Tibial nerve (tissue), 4 donors: Measurements from ENCODE around the gene KIR2DL1. TPM values are rescaled to one million over a fixed set of nuclear protein-coding genes. Genes with fewer than 3 reads are reported as not detected.
"Not testable (repeated sequence)": the region's sequence is repeated elsewhere in the genome, so short reads cannot be mapped to it uniquely, and the experiment has no call there.

Experiments
- DNase-seq, 2 donors: peaks; one replicate each; pipeline ENCODE4 v3.0.0-alpha.2; 2019; ENCODE audit warnings: low spot score in 2 of 2
- H3K27ac ChIP-seq, 4 donors: fragments of 200-600 bp; sonication (generic) in 3 of 4; one replicate each; pipeline ENCODE4 v1.5.1; 2017 to 2019; ENCODE audit warnings: mild to moderate bottlenecking in 1 of 4
- H3K27me3 ChIP-seq, 2 donors: fragments of 200-600 bp; sonication (generic) in 1 of 2; one replicate each; pipeline versions ENCODE4 v1.5.1 to v1.6.0; 2017 to 2019
- H3K36me3 ChIP-seq, 3 donors: fragments of 200-600 bp; sonication (generic); one replicate each; pipeline ENCODE4 v1.5.1; 2018 to 2019
- H3K4me1 ChIP-seq, 4 donors: fragments of 200-600 bp; sonication (generic) in 3 of 4; one replicate each; pipeline ENCODE4 v1.5.1; 2017 to 2019
- H3K4me3 ChIP-seq, 4 donors: fragments of 200-600 bp; sonication (generic) in 3 of 4; one replicate each; pipeline ENCODE4 v1.5.1; 2017 to 2019; ENCODE audit warnings: mild to moderate bottlenecking in 1 of 4, moderate library complexity in 1 of 4
- H3K9me3 ChIP-seq, 4 donors: fragments of 200-600 bp; sonication (generic) in 3 of 4; one replicate each; pipeline ENCODE4 v1.5.1; 2017 to 2019
- CTCF ChIP-seq, 5 experiments: fragments of 200-600 bp in 3 of 5; fragments of 450-650 bp in 2 of 5; sonication (generic) in 3 of 5; IDR thresholded peaks; one replicate each; pipeline ENCODE4 v1.5.1; 2016 to 2019; ENCODE audit warnings: antibody characterized with exemption in 5 of 5, mild to moderate bottlenecking in 3 of 5, moderate library complexity in 2 of 5
- EP300 ChIP-seq, 2 donors: sonication (generic); formaldehyde crosslinking; IDR thresholded peaks; one replicate each; pipeline ENCODE4 v1.6.1; 2017; ENCODE audit warnings: antibody characterized with exemption in 2 of 2, mild to moderate bottlenecking in 1 of 2
- POLR2A ChIP-seq, 2 donors: fragments of 450-650 bp; IDR thresholded peaks; one replicate each; pipeline ENCODE4 v1.6.1; 2017; ENCODE audit warnings: antibody characterized with exemption in 2 of 2, mild to moderate bottlenecking in 2 of 2, moderate library complexity in 2 of 2
- WGBS, 2 donors: methylation state at CpG; one replicate each; pipeline ENCODE4 v1.1.5; 2018; 5-methylcytosine and 5-hydroxymethylcytosine counted together
- total RNA-seq, 4 donors: library from RNA; depleted of rRNA; stranded (reverse); fragments of >200 nt; gene quantifications; one replicate each; pipeline ENCODE4 v1.1.0, GENCODE V29; 2016

KIR2DL1 gene
- total RNA-seq, 4 donors from 2014 or later, result not detected

GRCh38 chr19:54729416-54730188, 40.0 kb upstream of the KIR2DL1 start:
- no peak overlapping the region for H3K4me3 ChIP-seq
- no peaks in the 10 kb centered on the region for H3K36me3 ChIP-seq
- TF ChIP-seq EP300 (IDR thresholded peaks at IDR 0.05) (no peak), POLR2A (IDR thresholded peaks at IDR 0.05) (no peak), CTCF (IDR thresholded peaks at IDR 0.05) (no peak)
- H3K4me1 ChIP-seq, result no peaks in the 10 kb centered on the region
- peaks cover 0 to 24% (median 0%) of the 10 kb centered on the region in 4 donors for H3K9me3 ChIP-seq
- H3K27ac ChIP-seq, result no peak overlapping the region
- no peaks in the 10 kb centered on the region for H3K27me3 ChIP-seq
- DNase-seq, result no peak
- WGBS, 2 donors, result 77 to 80% methylated on average over 11 to 15 of the region's 15 CpGs

GRCh38 chr19:54731191-54731590, 38.4 kb upstream of the KIR2DL1 start:
- Histone ChIP-seq H3K4me3 (no peak overlapping the region), H3K9me3 (peaks cover 0 to 19% (median 0%) of the 10 kb centered on the region in 4 donors), H3K36me3 (no peaks in the 10 kb centered on the region), H3K27ac (no peak overlapping the region), H3K27me3 (no peaks in the 10 kb centered on the region), H3K4me1 (no peaks in the 10 kb centered on the region)
- 58 to 60% methylated on average over 8 of the region's 8 CpGs for WGBS, 2 donors
- DNase-seq, result no peak
- no peak for TF ChIP-seq POLR2A (IDR thresholded peaks at IDR 0.05)
- TF ChIP-seq EP300 (IDR thresholded peaks at IDR 0.05), result no peak
- no peak for TF ChIP-seq CTCF (IDR thresholded peaks at IDR 0.05)

GRCh38 chr19:54738306-54738705, 31.3 kb upstream of the KIR2DL1 start, which contains the start of gene KIR2DL3:
KIR2DL3 (plus strand) TSS chr19:54738513; CDS start chr19:54738546, 33 bp downstream.
- 88 to 89% methylated on average over 16 of the region's 16 CpGs for WGBS, 2 donors
- not testable (repeated sequence) for H3K4me3 ChIP-seq, H3K9me3 ChIP-seq, H3K36me3 ChIP-seq, H3K27me3 ChIP-seq, DNase-seq, H3K27ac ChIP-seq, H3K4me1 ChIP-seq

GRCh38 chr19:54738715-54739114, 30.9 kb upstream of the KIR2DL1 start:
- H3K9me3 ChIP-seq, result no peaks in the 10 kb centered on the region
- no peak overlapping the region for H3K27ac ChIP-seq
- H3K27me3 ChIP-seq, result no peaks in the 10 kb centered on the region
- H3K4me3 ChIP-seq, result no peak overlapping the region
- no peaks in the 10 kb centered on the region for H3K4me1 ChIP-seq
- 59 to 75% methylated on average over 1 of the region's 1 CpG for WGBS, 2 donors
- DNase-seq, result no peak
- H3K36me3 ChIP-seq, result no peaks in the 10 kb centered on the region
- TF ChIP-seq EP300 (IDR thresholded peaks at IDR 0.05), result no peak
- TF ChIP-seq CTCF (IDR thresholded peaks at IDR 0.05), result no peak
- TF ChIP-seq POLR2A (IDR thresholded peaks at IDR 0.05), result no peak

- Histone ChIP-seq H3K27ac (no peak overlapping the region), H3K4me1 (no peaks in the 10 kb centered on the region), H3K9me3 (peaks cover 0 to 5% (median 0%) of the 10 kb centered on the region in 4 donors), H3K27me3 (no peaks in the 10 kb centered on the region), H3K4me3 (no peak overlapping the region), H3K36me3 (no peaks in the 10 kb centered on the region)
- DNase-seq, result no peak
- 77 to 79% methylated on average over 13 of the region's 13 CpGs for WGBS, 2 donors
- TF ChIP-seq CTCF (IDR thresholded peaks at IDR 0.05), result no peak
- TF ChIP-seq EP300 (IDR thresholded peaks at IDR 0.05), result no peak
- TF ChIP-seq POLR2A (IDR thresholded peaks at IDR 0.05), result no peak
These were observed 29.8 kb upstream of the KIR2DL1 start for GRCh38 chr19:54739587-54740497.

- not testable (repeated sequence) for H3K27ac ChIP-seq, DNase-seq, H3K27me3 ChIP-seq, H3K4me1 ChIP-seq, H3K4me3 ChIP-seq, H3K36me3 ChIP-seq, H3K9me3 ChIP-seq
- 62 to 63% methylated on average over 5 of the region's 5 CpGs for WGBS, 2 donors
These were observed 27.6 kb upstream of the KIR2DL1 start for GRCh38 chr19:54741950-54742349.

GRCh38 chr19:54744080-54744479, 25.5 kb upstream of the KIR2DL1 start:
- not testable (repeated sequence) for H3K27ac ChIP-seq, DNase-seq, H3K27me3 ChIP-seq, H3K9me3 ChIP-seq, H3K36me3 ChIP-seq, H3K4me3 ChIP-seq, H3K4me1 ChIP-seq
- 75 to 76% methylated on average over 5 of the region's 5 CpGs for WGBS, 2 donors

- 57 to 74% methylated on average over 8 to 9 of the region's 9 CpGs for WGBS, 2 donors
- not testable (repeated sequence) for H3K9me3 ChIP-seq, H3K4me3 ChIP-seq
These were observed 21.8 kb upstream of the KIR2DL1 start for GRCh38 chr19:54747614-54748322.

More at GRCh38 chr19:54747614-54748322, 21.8 kb upstream of the KIR2DL1 start:
- H3K27ac ChIP-seq, H3K27me3 ChIP-seq, H3K36me3 ChIP-seq, DNase-seq, H3K4me1 ChIP-seq: not testable (repeated sequence)
